PC-9 (cell line): ENCODE results near the gene CBX1.

ENCODE experiments used
- CTCF ChIP-seq: fragments of 200-600 bp; sonication (generic); conservative IDR thresholded peaks from 2 replicates; pipeline ENCODE4 v1.6.1; 2017; ENCODE audit warnings: mixed run types, antibody characterized with exemption, mild to moderate bottlenecking, moderate library complexity
- EZH2 ChIP-seq: fragments of 200-600 bp; sonication (generic); IDR thresholded peaks from 2 replicates; pipeline ENCODE4 v1.8.0; 2017; ENCODE audit warnings: antibody characterized with exemption, low read depth

- TF ChIP-seq EZH2 (no peak), CTCF (no peak)
Measured at GRCh38 chr17:48057626-48058025, 43.7 kb downstream of the CBX1 start.
